Right ventricle myocardium inferior (tissue), 1 donor: ENCODE data around the gene PRODH. TPM values are rescaled to one million over a fixed set of nuclear protein-coding genes. Genes with fewer than 3 reads are reported as not detected.
"Not testable (repeated sequence)": the region's sequence is repeated elsewhere in the genome, so short reads cannot be mapped to it uniquely, and the experiment has no call there.

Source experiments
- ATAC-seq: fragments of 200-7000 bp; cut with Tn5 transposase; one replicate; pipeline ENCODE4 v1.9.1; 2020; ENCODE audit warnings: mild to moderate bottlenecking, moderate library complexity
- DNase-seq: peaks from one replicate; pipeline ENCODE4 v3.0.0; 2021; ENCODE audit errors: missing footprints
- intact Hi-C: fragments of 100-400 bp; cut with DNase I; formaldehyde crosslinking; loops from one replicate; pipeline ENCODE4 v1.11.0; 2022
- total RNA-seq: library from RNA; stranded (reverse); fragmentation: NEBNext Ultra II Directional; extraction: Animal tissue kit (Norgen Biotek cat#: 25700); gene quantifications from one replicate; pipeline ENCODE4 v1.2.1, GENCODE V29; 2021
- donor health status: DM: no; HTN: yes; CAD: no; lungs with severe emphysema.

Gene PRODH
- total RNA-seq, 1 donor from 2014 or later, result 7.4 TPM

GRCh38 chr22:18925368-18926064 is 10.6 kb downstream of the PRODH start:
- DNase-seq (no peak), ATAC-seq (no peak)
- intact Hi-C loops, result no loop called here

DNA sequence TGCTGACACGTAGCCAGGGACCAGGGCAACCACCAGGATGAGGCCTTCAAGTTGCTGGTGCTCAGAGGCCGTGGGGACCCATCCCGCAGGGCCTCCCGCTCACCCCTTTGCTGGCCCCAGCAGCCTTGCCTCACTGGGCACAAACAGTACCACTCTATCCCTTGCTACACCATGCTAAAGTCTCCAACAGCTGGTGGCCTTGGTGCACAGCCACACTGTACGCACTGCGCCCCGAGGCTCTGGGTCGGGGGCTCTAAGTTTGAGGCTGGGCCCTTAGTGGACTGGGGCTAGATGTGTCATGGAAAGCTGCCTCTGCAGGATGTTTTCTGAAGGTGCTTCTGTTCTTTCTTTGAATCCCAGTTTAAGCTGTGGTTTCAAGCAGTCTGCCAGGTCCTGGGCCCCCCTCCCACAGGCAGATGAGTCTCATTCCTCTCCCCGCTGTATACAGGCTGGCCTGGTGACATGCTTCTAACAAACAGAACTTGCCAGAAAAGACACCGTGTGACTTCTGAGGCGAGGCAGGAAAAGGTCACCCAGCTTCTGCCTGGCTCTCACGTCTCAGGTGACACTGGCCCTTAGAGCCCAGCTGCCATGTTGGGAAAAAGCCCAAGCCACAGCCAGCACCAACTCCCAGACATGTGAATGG is 15.7 kb downstream of the PRODH start:
- intact Hi-C loops, ATAC-seq, DNase-seq: not testable (repeated sequence)

- ATAC-seq, intact Hi-C loops, DNase-seq: not testable (repeated sequence)
Measured at GRCh38 chr22:18917818-18918217, 18.3 kb downstream of the PRODH start.

DNA sequence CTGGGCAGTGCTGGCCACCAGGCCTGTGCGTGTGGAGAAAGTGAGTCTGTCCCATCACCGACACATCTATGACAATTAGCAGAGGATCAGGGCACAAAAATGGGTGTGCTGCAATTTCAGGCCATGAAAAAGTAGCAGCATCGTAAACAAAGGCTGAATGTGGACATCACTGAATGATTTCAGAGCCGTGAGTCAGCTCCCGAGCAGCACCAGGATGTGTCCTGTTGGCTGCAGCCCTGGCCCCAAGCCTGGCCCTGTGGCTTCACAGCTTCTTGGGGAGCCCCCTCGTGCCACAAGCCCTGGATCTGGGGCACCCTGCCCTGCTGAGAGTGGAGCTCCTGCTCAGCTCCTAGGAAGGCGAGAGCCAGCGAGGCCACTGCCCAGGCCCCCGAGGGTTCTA is 20.5 kb downstream of the PRODH start:
- ATAC-seq, intact Hi-C loops, DNase-seq: not testable (repeated sequence)

- DNase-seq, ATAC-seq, intact Hi-C loops: not testable (repeated sequence)
Measured at GRCh38 chr22:18914558-18914957, 21.5 kb downstream of the PRODH start.

DNA sequence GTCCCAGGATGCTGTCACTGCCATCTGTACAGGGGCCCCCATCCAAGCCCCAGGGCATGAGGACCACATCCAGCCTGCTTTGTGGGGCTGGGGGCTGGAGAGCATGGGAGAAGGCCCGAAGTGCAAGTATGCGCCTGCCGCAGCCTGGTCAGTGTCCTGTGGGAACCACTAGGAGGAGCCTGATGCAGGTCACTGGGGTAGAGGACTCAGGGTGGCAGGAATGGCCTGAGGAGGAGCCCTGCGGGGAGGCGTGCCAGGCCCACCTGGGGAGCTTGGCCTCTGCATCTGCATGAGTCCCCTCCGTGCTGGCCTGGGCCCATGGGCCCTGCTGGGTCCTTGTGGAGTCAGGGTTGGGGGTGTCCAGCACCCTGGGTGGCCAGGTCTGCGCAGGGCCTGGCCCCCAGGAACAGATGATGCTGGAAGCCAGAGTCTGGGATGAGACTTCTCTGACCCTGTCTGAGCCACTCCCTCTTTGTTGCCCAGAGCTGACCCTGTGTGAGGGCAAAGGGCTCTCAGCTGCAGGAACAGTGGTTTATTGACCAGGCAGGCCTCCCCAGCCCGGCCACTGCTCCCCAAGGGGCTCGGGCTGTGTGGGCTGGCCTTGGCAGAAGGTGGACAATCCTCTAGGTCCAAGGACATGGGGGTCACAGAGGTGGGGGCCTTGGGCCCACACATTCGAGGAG is 23.7 kb downstream of the PRODH start:
- DNase-seq, intact Hi-C loops, ATAC-seq: not testable (repeated sequence)

- intact Hi-C loops, DNase-seq, ATAC-seq: not testable (repeated sequence)
Measured at GRCh38 chr22:18911535-18911934, 24.6 kb downstream of the PRODH start.

DNA sequence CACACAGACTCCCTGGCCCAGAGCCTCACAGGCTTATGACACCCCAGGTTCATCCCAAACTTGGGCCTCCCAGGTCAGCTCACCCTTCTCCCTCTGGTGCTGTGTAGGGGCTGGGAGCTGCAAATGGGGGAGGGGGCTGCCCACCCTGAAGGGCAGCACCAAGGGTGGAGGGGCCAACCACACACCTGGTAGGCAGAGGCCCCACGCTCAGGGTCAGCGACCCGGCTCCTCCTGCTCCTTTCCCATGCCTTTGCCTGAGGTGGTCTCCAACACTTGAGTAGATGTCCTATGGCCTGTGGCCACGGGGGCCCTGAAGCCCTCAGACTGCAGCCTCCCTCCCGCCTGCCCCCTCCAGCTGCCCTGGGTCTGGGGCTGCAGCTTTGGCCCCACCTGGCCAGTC is 26.5 kb downstream of the PRODH start:
- no peak for ATAC-seq

DNA sequence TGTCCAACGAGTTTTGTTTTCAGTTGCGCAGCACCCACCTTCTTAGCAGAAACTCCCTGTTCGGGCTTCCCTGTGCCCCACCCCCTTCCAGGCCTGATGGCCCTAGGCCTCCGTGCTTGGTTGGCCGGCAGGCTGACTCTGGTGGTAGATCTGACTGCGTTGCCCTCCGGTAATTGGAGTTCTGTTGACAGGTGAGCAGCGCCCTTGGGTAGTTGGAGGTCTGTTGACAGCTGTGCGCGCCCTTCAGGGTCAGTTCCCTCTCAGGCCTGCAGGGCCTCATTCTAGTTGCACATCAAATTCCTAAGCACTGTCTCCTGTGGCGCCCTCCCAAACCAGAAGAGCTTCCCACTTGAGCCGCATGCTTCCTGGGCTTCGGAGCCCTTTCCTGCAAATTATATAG is 29.2 kb downstream of the PRODH start:
- peak; percentile 14 for ATAC-seq
- no peak for DNase-seq
- intact Hi-C loops, result no loop called here

More for the DNA sequence above, 26.5 kb downstream of the PRODH start:
- intact Hi-C loops, result no loop called here
- no peak for DNase-seq

GRCh38 chr22:18906410-18906745 is 29.7 kb downstream of the PRODH start:
- DNase-seq, intact Hi-C loops: not testable (repeated sequence)
- peak; percentile 40 for ATAC-seq

- ATAC-seq (peak; percentile 98), DNase-seq (no peak)
- intact Hi-C loops, result no loop called here
Measured at GRCh38 chr22:18905540-18906409, 30.3 kb downstream of the PRODH start, which contains the start of gene DGCR6. Gene DGCR6 (plus strand): TSS chr22:18906320. CDS start chr22:18906375, 55 bp downstream.

GRCh38 chr22:18896037-18896657 is 39.9 kb downstream of the PRODH start:
- intact Hi-C loops, ATAC-seq: not testable (repeated sequence)
- DNase-seq, result peak; percentile 45

- intact Hi-C loops, ATAC-seq: not testable (repeated sequence)
Measured at GRCh38 chr22:18893775-18894174, 42.3 kb downstream of the PRODH start.

DNA sequence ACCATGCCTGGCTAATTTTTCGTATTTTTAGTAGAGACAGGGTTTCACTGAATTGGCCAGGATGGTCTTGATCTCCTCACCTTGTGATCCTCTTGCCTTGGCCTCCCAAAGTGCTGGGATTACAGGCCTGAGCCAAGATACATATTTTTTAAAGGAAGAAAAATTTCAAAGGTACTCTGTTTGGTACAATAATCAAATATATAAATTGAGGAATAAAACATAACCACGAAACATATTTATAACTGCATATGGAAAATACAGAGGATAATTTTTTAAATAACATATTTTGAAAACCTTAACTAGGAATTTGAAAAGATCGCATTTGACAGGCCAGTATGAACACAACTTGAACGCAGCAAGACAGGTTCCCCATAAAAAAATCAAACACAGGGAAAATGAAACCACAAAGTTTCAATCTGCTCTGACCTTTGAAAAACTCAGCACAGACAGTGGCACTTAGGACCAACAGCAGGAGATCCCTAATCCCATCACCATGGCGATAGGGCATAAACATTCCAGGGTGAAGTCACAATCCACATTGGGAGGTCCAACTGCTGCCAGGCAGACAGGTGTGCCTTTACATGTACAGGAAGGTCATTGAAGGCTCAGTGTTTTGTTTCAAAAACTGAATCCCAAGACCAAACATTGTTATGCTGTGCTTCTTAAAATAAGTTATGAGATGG is 45.4 kb downstream of the PRODH start:
- ATAC-seq, result peak; percentile 72
- intact Hi-C loops, DNase-seq: not testable (repeated sequence)

More at GRCh38 chr22:18893775-18894174, 42.3 kb downstream of the PRODH start:
- DNase-seq, result not testable (repeated sequence)

DNA sequence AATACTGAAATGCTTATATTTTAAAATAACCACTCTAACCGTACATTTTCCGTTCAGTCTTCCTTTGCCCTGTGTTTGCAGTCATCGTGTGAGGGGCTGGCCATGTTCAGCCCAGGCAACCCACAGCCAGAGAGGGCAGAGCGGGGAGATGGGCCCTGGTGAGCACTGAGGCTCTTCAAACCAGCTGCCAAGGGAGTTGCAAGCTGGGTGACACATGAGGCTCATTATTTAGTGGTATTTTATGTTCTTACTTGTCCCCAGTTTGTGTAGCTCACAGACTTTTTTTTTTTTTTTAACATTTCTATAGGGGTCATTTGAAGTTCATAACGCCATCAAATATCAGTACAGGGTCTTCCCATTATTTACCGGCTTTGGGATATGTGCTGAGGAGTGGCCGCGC is 48.0 kb downstream of the PRODH start:
- DNase-seq, result no peak
- no peak for ATAC-seq
- intact Hi-C loops, result no loop called here

DNA sequence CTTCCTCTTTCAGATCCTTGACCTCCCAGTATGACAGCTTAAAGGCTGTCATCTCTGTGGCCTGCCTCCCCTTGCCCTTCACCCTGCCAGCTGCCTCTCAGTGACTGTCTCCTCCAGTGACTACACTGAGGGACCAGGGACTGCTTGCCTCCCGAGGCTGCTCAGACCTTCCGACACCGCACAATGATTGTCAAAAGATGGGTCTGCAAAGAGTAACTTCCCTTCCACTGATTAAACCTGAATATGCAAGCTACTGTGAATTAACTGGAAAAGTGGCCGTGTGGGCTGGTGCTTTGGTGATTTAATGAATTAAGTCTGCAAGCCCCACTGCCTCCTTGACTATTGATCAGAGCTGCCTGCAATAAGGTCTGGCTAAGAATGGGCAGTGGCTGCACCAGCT is 51.6 kb downstream of the PRODH start:
- ATAC-seq, intact Hi-C loops: not testable (repeated sequence)
- peak; percentile 9 for DNase-seq

GRCh38 chr22:18881260-18881659 is 54.8 kb downstream of the PRODH start:
- intact Hi-C loops, ATAC-seq: not testable (repeated sequence)
- peak; percentile 11 for DNase-seq
